Measurements from ENCODE around the gene CDS2. TPM values are rescaled to one million over a fixed set of nuclear protein-coding genes. Genes with fewer than 3 reads are reported as not detected.

CDS2 gene
- total and polyA plus RNA-seq, 2 experiments from 2014 or later = 18.7 to 31.9 TPM

- Histone ChIP-seq H3K4me1 (ENCODE audit: low read depth) (no peaks in the 10 kb centered on the region), H3K9me3 (ENCODE audit: low read depth) (no peaks in the 10 kb centered on the region), H3K27me3 (no peaks in the 10 kb centered on the region), H3K36me3 (peaks cover 21% of the 10 kb centered on the region), H3K27ac (no peak overlapping the region), H3K4me3 (no peak overlapping the region)
- TF ChIP-seq CTCF (IDR thresholded peaks at IDR 0.05; ENCODE audit: low read depth, low read length) = no peak
- DNase-seq (ENCODE audit: low read depth in 1 of 2, low spot score in 1 of 2) = no peak
Observed at GRCh38 chr20:5188736-5189135, 61.9 kb downstream of the CDS2 start.

GRCh38 chr20:5189917-5190316 is 63.1 kb downstream of the CDS2 start:
- peaks cover 18% of the 10 kb centered on the region for H3K36me3 ChIP-seq
- H3K27ac ChIP-seq = no peak overlapping the region
- H3K9me3 ChIP-seq (ENCODE audit: low read depth) = no peaks in the 10 kb centered on the region
- no peaks in the 10 kb centered on the region for H3K27me3 ChIP-seq
- H3K4me3 ChIP-seq = no peak overlapping the region
- no peak for TF ChIP-seq CTCF (IDR thresholded peaks at IDR 0.05; ENCODE audit: low read depth, low read length)
- H3K4me1 ChIP-seq (ENCODE audit: low read depth) = no peaks in the 10 kb centered on the region
- no peak for DNase-seq (ENCODE audit: low read depth in 1 of 2, low spot score in 1 of 2)

- Histone ChIP-seq H3K9me3 (ENCODE audit: low read depth) (no peaks in the 10 kb centered on the region), H3K36me3 (peaks cover 18% of the 10 kb centered on the region), H3K4me3 (no peak overlapping the region), H3K27ac (no peak overlapping the region), H3K27me3 (no peaks in the 10 kb centered on the region), H3K4me1 (ENCODE audit: low read depth) (no peaks in the 10 kb centered on the region)
- DNase-seq (ENCODE audit: low read depth in 1 of 2, low spot score in 1 of 2) = no peak
- TF ChIP-seq CTCF (IDR thresholded peaks at IDR 0.05; ENCODE audit: low read depth, low read length) = no peak
Observed at GRCh38 chr20:5190444-5190843, 63.6 kb downstream of the CDS2 start.

- Histone ChIP-seq H3K27ac (peak overlapping the region; percentile 31), H3K4me1 (ENCODE audit: low read depth) (no peaks in the 10 kb centered on the region), H3K27me3 (no peaks in the 10 kb centered on the region), H3K4me3 (no peak overlapping the region), H3K9me3 (ENCODE audit: low read depth) (no peaks in the 10 kb centered on the region), H3K36me3 (peaks cover 18% of the 10 kb centered on the region)
- TF ChIP-seq CTCF (IDR thresholded peaks at IDR 0.05; ENCODE audit: low read depth, low read length) = peak; percentile 68
- DNase-seq (ENCODE audit: low read depth in 1 of 2, low spot score in 1 of 2) = peak; percentile 74 to 87
Observed at GRCh38 chr20:5191829-5192569, 65.2 kb downstream of the CDS2 start.

GRCh38 chr20:5192570-5193431 is 66.0 kb downstream of the CDS2 start:
- DNase-seq (ENCODE audit: low read depth in 1 of 2, low spot score in 1 of 2) = no peak

More at GRCh38 chr20:5192570-5193431, 66.0 kb downstream of the CDS2 start:
- no peaks in the 10 kb centered on the region for H3K9me3 ChIP-seq (ENCODE audit: low read depth)
- no peaks in the 10 kb centered on the region for H3K4me1 ChIP-seq (ENCODE audit: low read depth)
- no peaks in the 10 kb centered on the region for H3K27me3 ChIP-seq
- peaks cover 14% of the 10 kb centered on the region for H3K36me3 ChIP-seq
- TF ChIP-seq CTCF (IDR thresholded peaks at IDR 0.05; ENCODE audit: low read depth, low read length) = no peak
- no peak overlapping the region for H3K4me3 ChIP-seq
- H3K27ac ChIP-seq = no peak overlapping the region
